ENCODE data around the gene PCCA. TPM values are rescaled to one million over a fixed set of nuclear protein-coding genes. Genes with fewer than 3 reads are reported as not detected.
A peak's percentile ranks its signal among the peaks of the same experiment; 100 is the strongest.
"Not testable (repeated sequence)": the region's sequence is repeated elsewhere in the genome, so short reads cannot be mapped to it uniquely, and the experiment has no call there.

PCCA gene
- total and polyA plus RNA-seq, 2 donors (not counting 3 experiments of a cell fraction or from before 2014, with no cell fraction given): 5.7 to 20.2 TPM

GRCh38 chr13:100566543-100566942 lies 477.6 kb downstream of the PCCA start:
- H3K36me3 ChIP-seq (ENCODE audit: control insufficient read depth in 2 of 2, extremely low read depth in 1 of 2, insufficient read depth in 2 of 2, low read length in 2 of 2): no peaks in the 10 kb centered on the region
- BruUV-seq (replicated peaks): no TSS peak
- H3K4me3 ChIP-seq (replicated peaks in 1 of 3; ENCODE audit: insufficient read depth in 1 of 3, low read depth in 1 of 3, low read length in 3 of 3): no peak overlapping the region
- intact Hi-C loops (cut with micrococcal nuclease): no loop called here
- dilution Hi-C loops (cut with MboI; ENCODE audit: extremely low pct_ligation_motif_present, low sequenced_read_pairs): no loop called here
- H3K27ac ChIP-seq (ENCODE audit: insufficient read depth, low read depth, low read length): no peak overlapping the region
- FAIRE-seq (no peak), DNase-seq (ENCODE audit: low read depth, low spot score) (no peak)
- no peak overlapping the region for H2AFZ ChIP-seq (ENCODE audit: low read depth, low read length)
- no peak overlapping the region for H3K9ac ChIP-seq (replicated peaks; ENCODE audit: extremely low read depth, insufficient read depth, low read length)
- no peaks in the 10 kb centered on the region for H3K27me3 ChIP-seq (ENCODE audit: control insufficient read depth in 2 of 2, insufficient read depth in 2 of 2, low read length in 2 of 2)
- no peaks in the 10 kb centered on the region for H4K20me1 ChIP-seq (replicated peaks; ENCODE audit: control insufficient read depth, extremely low read depth, insufficient read depth, low read length)
- TF ChIP-seq MYC (IDR thresholded peaks at IDR 0.05; ENCODE audit: low read depth, low read length) (no peak), POLR2A (IDR thresholded peaks at IDR 0.05; ENCODE audit: low read depth, low read length) (no peak), GATA2 (IDR thresholded peaks at IDR 0.05; ENCODE audit: insufficient read depth, insufficient read length, low read depth, low read length) (no peak), POLR2AphosphoS5 (IDR thresholded peaks at IDR 0.05; ENCODE audit: insufficient read depth, low read depth, low read length) (no peak), MAX (IDR thresholded peaks at IDR 0.05; ENCODE audit: insufficient read depth, insufficient read length) (no peak), EZH2 (IDR thresholded peaks at IDR 0.05; ENCODE audit: borderline replicate concordance, low read depth, low read length, severe bottlenecking) (no peak), FOS (IDR thresholded peaks at IDR 0.05; ENCODE audit: borderline replicate concordance, insufficient read depth, low read length) (no peak), JUN (IDR thresholded peaks at IDR 0.05; ENCODE audit: borderline replicate concordance, insufficient read depth, insufficient read length, low read depth) (no peak)
- no peaks in the 10 kb centered on the region for H3K4me1 ChIP-seq (ENCODE audit: control insufficient read depth, extremely low read depth, insufficient read depth, low read length)
- ChIA-PET CTCF (no interaction called here), POLR2A (no interaction called here)
- no peak overlapping the region for H3K4me2 ChIP-seq (ENCODE audit: insufficient read depth, low read length)
- no peaks in the 10 kb centered on the region for H3K79me2 ChIP-seq (ENCODE audit: control insufficient read depth, insufficient read depth, low read length)
- no peaks in the 10 kb centered on the region for H3K9me1 ChIP-seq (replicated peaks; ENCODE audit: control insufficient read depth, extremely low read depth, insufficient read depth, low read length)
- H3K9me3 ChIP-seq (replicated peaks; ENCODE audit: control insufficient read depth, insufficient read depth, low read length): no peaks in the 10 kb centered on the region

- DNase-seq (ENCODE audit: low read depth, low spot score) (peak; percentile 83), FAIRE-seq (peak; percentile 53)
- Histone ChIP-seq H4K20me1 (replicated peaks; ENCODE audit: control insufficient read depth, extremely low read depth, insufficient read depth, low read length) (no peaks in the 10 kb centered on the region), H3K4me1 (ENCODE audit: control insufficient read depth, extremely low read depth, insufficient read depth, low read length) (no peaks in the 10 kb centered on the region), H3K9me3 (replicated peaks; ENCODE audit: control insufficient read depth, insufficient read depth, low read length) (no peaks in the 10 kb centered on the region), H3K27ac (ENCODE audit: insufficient read depth, low read depth, low read length) (no peak overlapping the region), H3K4me2 (ENCODE audit: insufficient read depth, low read length) (no peak overlapping the region), H2AFZ (ENCODE audit: low read depth, low read length) (no peak overlapping the region), H3K36me3 (ENCODE audit: control insufficient read depth in 2 of 2, extremely low read depth in 1 of 2, insufficient read depth in 2 of 2, low read length in 2 of 2) (no peaks in the 10 kb centered on the region), H3K4me3 (replicated peaks in 1 of 3; ENCODE audit: insufficient read depth in 1 of 3, low read depth in 1 of 3, low read length in 3 of 3) (no peak overlapping the region), H3K79me2 (ENCODE audit: control insufficient read depth, insufficient read depth, low read length) (no peaks in the 10 kb centered on the region), H3K27me3 (ENCODE audit: control insufficient read depth in 2 of 2, insufficient read depth in 2 of 2, low read length in 2 of 2) (no peaks in the 10 kb centered on the region), H3K9me1 (replicated peaks; ENCODE audit: control insufficient read depth, extremely low read depth, insufficient read depth, low read length) (no peaks in the 10 kb centered on the region), H3K9ac (replicated peaks; ENCODE audit: extremely low read depth, insufficient read depth, low read length) (no peak overlapping the region)
- BruUV-seq (replicated peaks): no TSS peak
- dilution Hi-C loops (cut with MboI; ENCODE audit: extremely low pct_ligation_motif_present, low sequenced_read_pairs) (no loop called here), intact Hi-C loops (cut with micrococcal nuclease) (loop anchor here (1.0 to 5.0 kb wide), 6 partner anchors 57 to 916 kb away; partner anchors contain the start of gene TMTC4)
- TF ChIP-seq CTCF (IDR thresholded peaks at IDR 0.05; ENCODE audit: extremely low read depth in 1 of 2, insufficient read depth in 1 of 2, low read depth in 1 of 2, low read length in 2 of 2): peak; percentile 72 to 75
- no peak for TF ChIP-seq POLR2A (IDR thresholded peaks at IDR 0.05; ENCODE audit: low read depth, low read length)
- POLR2A ChIA-PET: no interaction called here
- CTCF ChIA-PET: interaction anchor here (0.5 to 6.1 kb wide), 45 partner anchors 9 to 1983 kb away, joined by 3 to 91 read pairs (median 5); partner anchors contain the start of genes GGACT, PCCA and TMTC4
Observed at GRCh38 chr13:100573121-100573520, 484.2 kb downstream of the PCCA start.

- H3K27ac ChIP-seq (ENCODE audit: insufficient read depth, low read depth, low read length); intact Hi-C loops (cut with micrococcal nuclease); POLR2A ChIA-PET; H3K9me3 ChIP-seq (replicated peaks; ENCODE audit: control insufficient read depth, insufficient read depth, low read length); H3K4me3 ChIP-seq (replicated peaks in 1 of 3; ENCODE audit: insufficient read depth in 1 of 3, low read depth in 1 of 3, low read length in 3 of 3); H3K9me1 ChIP-seq (replicated peaks; ENCODE audit: control insufficient read depth, extremely low read depth, insufficient read depth, low read length); dilution Hi-C loops (cut with MboI; ENCODE audit: extremely low pct_ligation_motif_present, low sequenced_read_pairs); DNase-seq (ENCODE audit: low read depth, low spot score); H3K27me3 ChIP-seq (ENCODE audit: control insufficient read depth in 2 of 2, insufficient read depth in 2 of 2, low read length in 2 of 2); H3K79me2 ChIP-seq (ENCODE audit: control insufficient read depth, insufficient read depth, low read length); H4K20me1 ChIP-seq (replicated peaks; ENCODE audit: control insufficient read depth, extremely low read depth, insufficient read depth, low read length); H3K9ac ChIP-seq (replicated peaks; ENCODE audit: extremely low read depth, insufficient read depth, low read length); FAIRE-seq; H3K4me2 ChIP-seq (ENCODE audit: insufficient read depth, low read length); BruUV-seq (replicated peaks); H3K4me1 ChIP-seq (ENCODE audit: control insufficient read depth, extremely low read depth, insufficient read depth, low read length); H2AFZ ChIP-seq (ENCODE audit: low read depth, low read length); H3K36me3 ChIP-seq (ENCODE audit: control insufficient read depth in 2 of 2, extremely low read depth in 1 of 2, insufficient read depth in 2 of 2, low read length in 2 of 2): not testable (repeated sequence)
- CTCF ChIA-PET: interaction anchor here (6.1 kb wide), 1 partner anchor 12 kb away, joined by 80 read pairs; the partner anchor contains the start of gene GGACT
Observed at GRCh38 chr13:100577239-100577638, 488.3 kb downstream of the PCCA start.
